ENCODE data around the gene MAN2B2.

- no peak for TF ChIP-seq EP300 (IDR thresholded peaks at IDR 0.05; ENCODE audit: low read depth)
- TF ChIP-seq CTCF (IDR thresholded peaks at IDR 0.05) = no peak
- no peak for TF ChIP-seq POLR2A (IDR thresholded peaks at IDR 0.05)
Measured at GRCh38 chr4:6641971-6642320, 67.0 kb downstream of the MAN2B2 start.

Data from transverse colon (tissue), 3 donors.